ENCODE data around the gene PSENEN. TPM values are rescaled to one million over a fixed set of nuclear protein-coding genes. Genes with fewer than 3 reads are reported as not detected.

Gene PSENEN
- total and polyA plus RNA-seq, 4 donors: 32.4 to 59.2 (median 35.0) TPM

DNA sequence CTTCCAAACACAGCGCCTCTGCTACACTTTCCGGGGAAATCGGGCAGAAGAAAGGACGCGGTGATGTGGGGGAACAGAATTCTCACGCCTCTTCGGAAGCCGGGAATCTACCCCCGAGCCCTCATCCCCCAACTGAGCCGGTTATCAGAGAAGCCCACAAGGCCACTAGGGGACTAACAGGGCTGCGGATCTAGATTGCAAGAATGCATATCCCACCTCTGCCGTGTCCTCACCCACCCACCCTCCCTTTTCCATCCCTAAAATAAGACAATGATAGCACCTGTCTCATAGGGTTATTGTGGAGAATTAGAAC is 4.3 kb upstream of the PSENEN start:
- DNase-seq (no peak), ATAC-seq (ENCODE audit: low FRiP score) (no peak)
- intact Hi-C loops (cut with DNase I): loop anchor here in 1 of 2 donors (10.0 kb wide), 1 partner anchor 404 kb away; the partner anchor contains the start of gene CAPNS1
- Histone ChIP-seq H3K27ac (ENCODE audit: low read depth in 1 of 2, low read length in 2 of 2) (peak overlapping the region in 1 of 2 donors; percentile 79), H3K4me3 (ENCODE audit: low read length in 2 of 2) (peak overlapping the region; percentile 31 to 59), H3K27me3 (ENCODE audit: control insufficient read depth in 1 of 2, insufficient read depth in 2 of 2, low read length in 1 of 2) (no peaks in the 10 kb centered on the region), H3K4me1 (ENCODE audit: control insufficient read depth in 1 of 2, insufficient read depth in 2 of 2, low read length in 2 of 2) (no peaks in the 10 kb centered on the region), H3K9me3 (ENCODE audit: control insufficient read depth, low read length) (no peaks in the 10 kb centered on the region), H3K36me3 (ENCODE audit: control insufficient read depth in 1 of 2, insufficient read depth in 2 of 2, low read length in 1 of 2) (peaks cover 2 to 5% of the 10 kb centered on the region in 2 donors)
- WGBS, 2 donors: 1 to 3% methylated on average over 12 of the region's 12 CpGs

- intact Hi-C loops (cut with DNase I): loop anchor here in 1 of 2 donors (10.0 kb wide), 1 partner anchor 403 kb away; the partner anchor contains the start of gene CAPNS1
- ATAC-seq (ENCODE audit: low FRiP score) (no peak), DNase-seq (peak in 1 of 2 donors; percentile 76)
- no peaks in the 10 kb centered on the region for H3K9me3 ChIP-seq (ENCODE audit: control insufficient read depth, low read length)
- WGBS, 2 donors: 82 to 85% methylated on average over 9 of the region's 9 CpGs
- H3K4me1 ChIP-seq (ENCODE audit: control insufficient read depth in 1 of 2, insufficient read depth in 2 of 2, low read length in 2 of 2): no peaks in the 10 kb centered on the region
- no peak within 1 kb of the TSS for H3K27ac ChIP-seq (ENCODE audit: low read depth in 1 of 2, low read length in 2 of 2)
- no peaks in the 10 kb centered on the region for H3K27me3 ChIP-seq (ENCODE audit: control insufficient read depth in 1 of 2, insufficient read depth in 2 of 2, low read length in 1 of 2)
- peaks cover 2 to 5% of the 10 kb centered on the region in 2 donors for H3K36me3 ChIP-seq (ENCODE audit: control insufficient read depth in 1 of 2, insufficient read depth in 2 of 2, low read length in 1 of 2)
- H3K4me3 ChIP-seq (ENCODE audit: low read length in 2 of 2): no peak within 1 kb of the TSS
Observed at GRCh38 chr19:35742121-35742724, 3.2 kb upstream of the PSENEN start, which contains the start of gene IGFLR1. TSS of gene IGFLR1 (minus strand) at chr19:35742452. CDS start at chr19:35741180, 1,272 bp downstream.

- no peak for ATAC-seq (ENCODE audit: low FRiP score)
- intact Hi-C loops (cut with DNase I): loop anchor here (2.0 to 10.0 kb wide), 2 partner anchors 187 to 401 kb away; partner anchors contain the start of gene CAPNS1 (in 1 of the 2)
- Histone ChIP-seq H3K4me3 (ENCODE audit: low read length in 2 of 2) (no peak overlapping the region), H3K27ac (ENCODE audit: low read depth in 1 of 2, low read length in 2 of 2) (no peak overlapping the region), H3K9me3 (ENCODE audit: control insufficient read depth, low read length) (no peaks in the 10 kb centered on the region), H3K27me3 (ENCODE audit: control insufficient read depth in 1 of 2, insufficient read depth in 2 of 2, low read length in 1 of 2) (no peaks in the 10 kb centered on the region), H3K4me1 (ENCODE audit: control insufficient read depth in 1 of 2, insufficient read depth in 2 of 2, low read length in 2 of 2) (no peaks in the 10 kb centered on the region), H3K36me3 (ENCODE audit: control insufficient read depth in 1 of 2, insufficient read depth in 2 of 2, low read length in 1 of 2) (peaks cover 0 to under 1% of the 10 kb centered on the region in 2 donors)
- WGBS, 2 donors: 87 to 88% methylated on average over 19 of the region's 19 CpGs
- DNase-seq: peak in 1 of 2 donors; percentile 68
Observed at GRCh38 chr19:35743640-35744429, 1.6 kb upstream of the PSENEN start.

DNA sequence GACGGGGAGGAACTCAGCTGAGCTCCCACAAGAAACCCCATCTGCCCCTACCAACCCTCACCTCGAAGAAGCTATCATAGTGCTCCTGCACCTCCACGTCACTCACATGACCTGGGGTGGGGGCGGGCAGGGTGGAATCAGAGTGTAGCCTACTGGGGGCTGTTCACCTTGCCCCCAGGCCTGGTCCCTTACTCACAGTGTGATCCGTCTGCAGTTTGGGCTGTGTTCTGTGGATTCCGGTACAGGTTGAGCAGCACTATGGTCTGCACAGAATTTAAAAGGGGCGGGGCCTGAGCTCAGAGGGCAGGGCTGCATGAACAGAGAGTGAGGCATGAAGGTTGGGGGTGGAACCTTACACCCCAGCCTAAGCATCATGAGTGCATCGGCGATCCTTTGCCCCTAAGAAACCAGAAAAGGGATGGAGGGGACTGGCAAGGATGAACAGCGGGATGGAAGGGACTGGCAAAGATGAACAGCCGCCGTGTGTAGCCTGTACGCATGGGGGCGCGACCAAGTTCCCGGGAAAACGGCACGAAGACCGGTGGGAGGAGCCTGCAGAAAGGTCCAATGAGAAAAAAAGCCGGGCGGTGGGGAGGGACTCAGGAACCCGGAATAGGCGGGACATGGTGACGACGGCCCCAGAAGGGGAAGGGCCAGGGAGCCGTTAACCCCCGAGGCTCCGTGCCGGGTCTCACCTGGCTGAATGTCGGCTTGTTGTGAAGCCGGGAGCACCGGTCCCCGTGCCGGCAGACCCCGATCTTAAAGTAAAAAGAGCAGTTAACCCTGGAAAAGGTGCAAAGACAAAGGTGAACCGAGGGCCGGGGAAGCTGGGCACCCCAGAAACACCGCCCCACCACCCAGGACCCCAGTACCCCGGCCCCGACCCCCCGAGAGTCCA is 772 bp upstream of the PSENEN start:
- DNase-seq (peak; percentile 97), ATAC-seq (ENCODE audit: low FRiP score) (peak; percentile 91)
- intact Hi-C loops (cut with DNase I): loop anchor here (2.0 to 10.0 kb wide), 3 partner anchors 186 to 400 kb away; partner anchors contain the start of gene CAPNS1 (in 1 of the 2)
- WGBS, 2 donors: 6% methylated on average over 40 to 41 of the region's 41 CpGs
- Histone ChIP-seq H3K4me3 (ENCODE audit: low read length in 2 of 2) (peak overlapping the region; percentile 81 to 93), H3K36me3 (ENCODE audit: control insufficient read depth in 1 of 2, insufficient read depth in 2 of 2, low read length in 1 of 2) (no peaks in the 10 kb centered on the region), H3K4me1 (ENCODE audit: control insufficient read depth in 1 of 2, insufficient read depth in 2 of 2, low read length in 2 of 2) (no peaks in the 10 kb centered on the region), H3K27ac (ENCODE audit: low read depth in 1 of 2, low read length in 2 of 2) (peak overlapping the region; percentile 97), H3K27me3 (ENCODE audit: control insufficient read depth in 1 of 2, insufficient read depth in 2 of 2, low read length in 1 of 2) (no peaks in the 10 kb centered on the region), H3K9me3 (ENCODE audit: control insufficient read depth, low read length) (no peaks in the 10 kb centered on the region)

GRCh38 chr19:35746087-35746462 is 624 bp downstream of the PSENEN start:
- DNase-seq (no peak), ATAC-seq (ENCODE audit: low FRiP score) (no peak)
- H3K4me3 ChIP-seq (ENCODE audit: low read length in 2 of 2): peak overlapping the region; percentile 50 to 67
- peak overlapping the region in 1 of 2 donors; percentile 22 for H3K27ac ChIP-seq (ENCODE audit: low read depth in 1 of 2, low read length in 2 of 2)
- WGBS, 2 donors: 1 to 5% methylated on average over 4 of the region's 4 CpGs
- H3K36me3 ChIP-seq (ENCODE audit: control insufficient read depth in 1 of 2, insufficient read depth in 2 of 2, low read length in 1 of 2): no peaks in the 10 kb centered on the region
- no peaks in the 10 kb centered on the region for H3K27me3 ChIP-seq (ENCODE audit: control insufficient read depth in 1 of 2, insufficient read depth in 2 of 2, low read length in 1 of 2)
- intact Hi-C loops (cut with DNase I): loop anchor here in 1 of 2 donors (5.0 to 10.0 kb wide), 2 partner anchors 186 to 399 kb away; partner anchors contain the start of gene CAPNS1
- no peaks in the 10 kb centered on the region for H3K9me3 ChIP-seq (ENCODE audit: control insufficient read depth, low read length)
- no peaks in the 10 kb centered on the region for H3K4me1 ChIP-seq (ENCODE audit: control insufficient read depth in 1 of 2, insufficient read depth in 2 of 2, low read length in 2 of 2)

DNA sequence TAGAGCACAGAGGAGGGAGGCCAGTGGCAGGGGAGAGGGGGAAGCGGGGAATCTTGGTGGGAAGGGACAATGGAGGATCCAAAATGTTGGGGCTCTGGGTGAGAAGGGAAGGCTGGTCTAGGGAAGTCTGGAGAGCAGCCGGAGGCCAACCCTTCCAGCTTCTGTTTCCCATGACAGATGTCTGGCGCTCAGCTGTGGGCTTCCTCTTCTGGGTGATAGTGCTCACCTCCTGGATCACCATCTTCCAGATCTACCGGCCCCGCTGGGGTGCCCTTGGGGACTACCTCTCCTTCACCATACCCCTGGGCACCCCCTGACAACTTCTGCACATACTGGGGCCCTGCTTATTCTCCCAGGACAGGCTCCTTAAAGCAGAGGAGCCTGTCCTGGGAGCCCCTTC is 1.1 kb downstream of the PSENEN start:
- Histone ChIP-seq H3K27ac (ENCODE audit: low read depth in 1 of 2, low read length in 2 of 2) (no peak overlapping the region), H3K4me3 (ENCODE audit: low read length in 2 of 2) (no peak overlapping the region), H3K4me1 (ENCODE audit: control insufficient read depth in 1 of 2, insufficient read depth in 2 of 2, low read length in 2 of 2) (no peaks in the 10 kb centered on the region)

DNA sequence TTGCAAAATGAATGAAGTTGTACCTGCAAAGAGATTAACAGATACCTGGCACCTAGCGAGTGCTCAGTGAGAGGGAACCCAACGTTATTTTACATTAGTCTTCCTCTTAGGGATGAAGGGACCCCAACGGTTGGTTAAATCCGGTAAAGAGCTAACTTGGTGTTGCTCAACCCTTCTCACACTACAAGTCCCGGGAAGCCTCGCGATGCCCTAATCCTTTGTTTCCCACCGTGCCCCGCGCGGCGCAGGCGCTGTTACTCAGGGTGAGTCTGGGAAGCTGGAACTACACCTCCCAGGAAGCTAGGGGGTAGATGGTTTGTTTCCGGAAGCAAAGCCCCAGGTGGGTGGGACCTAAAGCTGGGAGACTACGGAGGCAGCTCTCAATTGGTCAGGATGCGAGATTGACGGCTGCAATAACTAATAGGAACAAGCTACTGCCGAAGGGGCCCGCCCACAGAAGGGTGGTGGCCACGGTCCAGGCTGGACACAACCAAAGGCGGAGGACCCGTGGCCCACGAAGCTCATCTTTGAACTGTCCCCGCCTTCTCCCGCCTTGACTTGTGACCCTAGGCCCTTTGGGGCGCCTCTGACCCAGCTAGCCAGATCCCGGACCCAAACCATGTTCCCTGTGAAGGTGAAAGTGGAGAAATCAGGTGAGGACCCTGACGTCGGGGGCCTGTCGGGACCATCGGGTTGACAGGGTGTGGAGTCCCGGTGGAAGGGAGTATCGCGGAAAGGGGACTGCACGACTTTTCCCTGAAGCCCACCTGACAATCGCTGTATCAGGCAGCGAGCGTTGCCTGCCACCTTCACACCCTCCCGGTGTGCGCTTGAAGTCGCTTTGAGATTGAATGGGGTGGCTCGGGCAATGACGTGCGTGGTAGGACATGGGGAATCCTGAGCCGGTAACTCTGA is 2.9 kb downstream of the PSENEN start, which contains the start of gene LIN37:
TSS of gene LIN37 (plus strand) at position 471 of the 915 bp plus-strand sequence. CDS start at position 620, 149 bp downstream.
- Histone ChIP-seq H3K9me3 (ENCODE audit: control insufficient read depth, low read length) (no peaks in the 10 kb centered on the region), H3K36me3 (ENCODE audit: control insufficient read depth in 1 of 2, insufficient read depth in 2 of 2, low read length in 1 of 2) (peaks cover 0 to 3% of the 10 kb centered on the region in 2 donors), H3K27me3 (ENCODE audit: control insufficient read depth in 1 of 2, insufficient read depth in 2 of 2, low read length in 1 of 2) (no peaks in the 10 kb centered on the region), H3K4me1 (ENCODE audit: control insufficient read depth in 1 of 2, insufficient read depth in 2 of 2, low read length in 2 of 2) (no peaks in the 10 kb centered on the region), H3K4me3 (ENCODE audit: low read length in 2 of 2) (peak within 1 kb of the TSS; percentile 55 to 88), H3K27ac (ENCODE audit: low read depth in 1 of 2, low read length in 2 of 2) (peak within 1 kb of the TSS in 1 of 2 donors; percentile 55)
- intact Hi-C loops (cut with DNase I): loop anchor here in 1 of 2 donors (5.0 to 10.0 kb wide), 2 partner anchors 184 to 396 kb away; partner anchors contain the start of gene CAPNS1
- ATAC-seq (ENCODE audit: low FRiP score): peak; percentile 92
- DNase-seq: peak; percentile 99
- 0 to 1% methylated on average over 45 of the region's 45 CpGs for WGBS, 2 donors

More for the DNA sequence above, 1.1 kb downstream of the PSENEN start:
- no peaks in the 10 kb centered on the region for H3K36me3 ChIP-seq (ENCODE audit: control insufficient read depth in 1 of 2, insufficient read depth in 2 of 2, low read length in 1 of 2)
- H3K9me3 ChIP-seq (ENCODE audit: control insufficient read depth, low read length): no peaks in the 10 kb centered on the region
- no peaks in the 10 kb centered on the region for H3K27me3 ChIP-seq (ENCODE audit: control insufficient read depth in 1 of 2, insufficient read depth in 2 of 2, low read length in 1 of 2)
- DNase-seq (no peak), ATAC-seq (ENCODE audit: low FRiP score) (no peak)
- 90% methylated on average over 5 of the region's 5 CpGs for WGBS, 2 donors
- intact Hi-C loops (cut with DNase I): loop anchor here in 1 of 2 donors (5.0 to 10.0 kb wide), 2 partner anchors 186 to 398 kb away; partner anchors contain the start of gene CAPNS1
